T1000 (cell line): ENCODE results near the gene CFAP157.

ENCODE experiments used
- DNase-seq: peaks from one replicate; lab custom pipeline; 2025; ENCODE audit warnings: mixed read lengths; lab: John Stamatoyannopoulos, UW

The CFAP157 gene

DNA sequence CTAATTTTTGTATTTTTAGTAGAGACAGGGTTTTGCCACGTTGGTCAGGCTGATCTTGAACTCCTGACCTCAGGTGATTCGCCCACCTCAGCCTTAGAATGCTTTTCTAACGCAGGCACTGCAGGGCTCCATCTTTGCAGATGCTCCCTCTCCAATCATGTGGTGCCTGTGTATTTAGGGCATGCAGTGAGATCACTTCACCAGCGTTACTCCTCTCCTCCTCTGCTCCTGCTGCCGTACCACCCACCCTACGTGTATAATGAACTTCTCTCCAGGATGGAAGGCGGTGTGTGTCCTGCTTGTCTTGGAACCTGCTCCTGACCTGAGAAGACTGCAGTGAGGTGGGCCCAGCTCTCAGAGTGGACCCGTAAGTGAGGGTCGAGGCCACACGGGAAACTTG, 13.6 kb upstream of the CFAP157 start:
- no peak for DNase-seq

DNA sequence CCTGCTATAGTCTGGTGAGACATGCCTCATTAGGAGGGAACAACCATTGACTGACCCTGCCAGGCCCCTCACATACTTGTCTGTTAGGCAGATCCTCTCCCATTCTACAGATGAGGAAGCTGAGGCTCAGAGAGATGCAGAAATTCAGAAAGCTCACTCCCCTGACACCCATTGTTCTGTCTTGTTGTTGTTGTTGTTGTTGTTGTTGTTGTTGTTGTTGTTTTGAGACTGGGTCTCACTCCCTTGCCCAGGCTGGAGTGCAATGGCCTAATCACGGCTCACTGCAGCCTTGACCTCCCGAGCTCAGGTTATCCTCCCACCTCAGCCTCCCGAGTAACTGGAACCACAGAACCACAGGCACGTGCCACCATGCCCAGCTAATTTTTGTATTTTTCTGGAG, 13.1 kb upstream of the CFAP157 start:
- no peak for DNase-seq

DNA sequence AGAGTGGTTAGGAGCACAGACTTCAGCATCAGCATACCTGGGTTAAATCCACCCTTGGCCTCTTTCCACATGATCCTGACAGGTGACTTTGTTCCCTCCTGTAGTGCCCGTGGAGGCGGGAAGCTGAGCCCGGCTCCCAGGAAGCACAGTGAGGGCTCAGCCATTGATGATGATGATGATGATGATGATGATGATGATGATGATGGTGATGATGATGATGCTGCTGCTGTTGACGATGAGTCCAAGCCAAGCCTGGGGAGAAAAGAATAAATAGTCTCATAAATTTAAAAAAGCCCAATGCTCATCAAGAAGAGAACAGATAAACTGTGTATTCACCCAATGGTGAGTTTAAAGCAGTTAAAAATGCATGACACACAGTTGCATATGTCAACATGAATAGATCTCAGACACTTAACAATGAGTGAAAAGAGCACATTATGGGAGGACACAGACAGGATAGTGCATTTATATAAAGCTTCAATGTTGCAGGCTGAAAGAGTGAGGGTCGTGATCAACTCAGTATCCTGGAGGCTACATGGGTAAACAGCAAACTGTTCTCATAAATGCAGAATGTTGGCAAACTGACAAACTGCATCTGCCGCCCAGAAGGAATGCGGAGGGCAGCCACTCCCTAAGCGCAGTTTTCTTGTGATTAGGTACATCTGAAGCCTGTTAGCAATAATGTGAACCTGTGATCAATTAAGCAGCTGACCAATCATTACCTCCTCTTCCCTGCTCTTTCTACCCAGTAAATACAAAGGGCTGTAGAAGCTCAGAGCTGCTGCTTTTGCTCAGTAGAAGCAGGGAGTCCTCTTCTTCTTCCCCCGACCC, 11.7 kb upstream of the CFAP157 start:
- DNase-seq, result no peak

DNA sequence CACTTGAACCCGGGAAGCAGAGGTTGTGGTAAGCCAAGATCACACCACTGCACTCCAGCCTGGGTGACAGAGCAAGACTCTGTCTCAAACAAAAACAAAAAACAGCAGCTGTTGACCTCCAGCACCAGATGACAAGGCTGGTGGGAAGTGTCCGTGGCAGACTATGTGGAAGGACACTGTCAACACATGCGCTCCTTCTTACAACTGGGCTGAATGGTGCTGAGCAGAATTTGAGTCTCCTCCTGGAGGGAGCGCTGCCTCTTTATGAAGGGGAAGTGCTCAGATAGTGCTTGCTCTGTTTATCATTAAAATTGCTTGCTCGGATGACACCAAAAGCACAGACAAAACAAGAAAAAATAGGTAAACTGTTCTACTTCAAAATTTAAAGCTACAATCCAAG, 9.2 kb upstream of the CFAP157 start:
- DNase-seq, result no peak

DNA sequence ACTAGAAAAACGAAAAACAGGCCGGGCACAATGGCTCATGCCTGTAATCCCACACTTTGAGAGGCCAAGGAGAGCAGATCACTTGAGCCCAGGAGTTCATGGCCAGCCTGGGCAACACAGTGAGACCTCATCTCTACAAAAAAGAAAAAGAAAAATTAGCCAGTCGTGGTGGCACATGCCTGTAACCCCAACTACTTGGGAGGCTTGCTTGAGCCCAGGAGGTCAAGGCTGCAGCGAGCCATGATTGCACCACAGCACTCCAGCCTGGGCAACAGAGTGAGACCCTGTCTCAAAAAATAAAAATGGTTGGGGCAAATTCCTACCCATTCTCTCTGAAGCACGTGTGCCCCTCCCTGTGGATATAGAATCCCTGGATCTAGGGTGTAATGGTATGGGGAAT, 8.4 kb upstream of the CFAP157 start:
- DNase-seq, result no peak

DNA sequence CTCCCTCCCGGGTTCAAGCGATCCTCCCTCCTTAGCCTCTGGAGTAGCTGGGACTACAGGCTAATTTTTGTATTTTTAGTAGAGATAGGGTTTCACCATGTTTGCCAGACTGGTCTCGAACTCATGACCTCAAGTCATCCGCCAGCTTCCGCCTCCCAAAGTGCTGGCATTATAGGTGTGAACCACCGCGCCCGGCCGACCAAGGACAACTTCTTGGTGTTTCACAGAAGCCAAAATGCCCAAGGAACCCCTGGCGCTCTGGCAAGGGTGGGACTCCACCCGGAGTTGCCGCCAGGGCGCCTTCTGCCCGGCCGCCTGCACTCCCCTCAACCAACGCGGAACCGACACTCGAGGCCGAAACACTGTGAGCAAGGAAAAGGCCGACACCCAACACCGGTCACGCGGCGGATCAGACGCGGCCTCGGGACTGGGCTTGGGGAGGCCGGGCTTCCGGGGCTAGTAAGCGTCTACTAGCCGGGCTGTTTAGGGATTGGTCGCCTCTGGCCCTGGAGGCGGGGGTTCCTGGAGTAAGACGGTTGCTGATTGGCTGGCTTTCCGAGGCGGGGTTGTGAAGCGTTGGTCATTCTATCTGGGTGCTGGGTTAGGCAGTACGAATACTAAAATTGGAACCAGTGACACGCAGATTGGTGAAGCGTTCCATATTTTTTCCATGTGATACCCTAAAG, 7.7 kb upstream of the CFAP157 start:
- no peak for DNase-seq

DNA sequence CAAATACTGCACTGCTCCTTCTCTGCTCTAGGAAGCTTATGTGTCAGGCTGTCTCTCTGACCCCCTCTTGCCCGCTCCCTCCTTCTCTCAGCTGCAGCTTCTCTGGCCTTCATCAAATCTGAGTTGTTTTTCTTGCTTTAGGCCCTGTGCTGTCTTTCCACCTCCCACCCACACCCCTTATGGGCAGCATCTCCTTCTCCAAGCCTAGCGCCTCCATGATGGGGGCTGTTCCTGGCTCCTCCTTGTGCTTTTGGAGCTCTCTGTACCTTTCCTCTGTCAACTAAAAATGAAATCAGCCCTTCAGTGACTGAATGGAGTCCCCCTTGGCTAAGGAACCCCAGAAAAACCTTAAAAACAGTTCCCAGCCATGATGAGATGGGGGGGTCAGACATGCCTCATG, 6.6 kb upstream of the CFAP157 start:
- no peak for DNase-seq

DNA sequence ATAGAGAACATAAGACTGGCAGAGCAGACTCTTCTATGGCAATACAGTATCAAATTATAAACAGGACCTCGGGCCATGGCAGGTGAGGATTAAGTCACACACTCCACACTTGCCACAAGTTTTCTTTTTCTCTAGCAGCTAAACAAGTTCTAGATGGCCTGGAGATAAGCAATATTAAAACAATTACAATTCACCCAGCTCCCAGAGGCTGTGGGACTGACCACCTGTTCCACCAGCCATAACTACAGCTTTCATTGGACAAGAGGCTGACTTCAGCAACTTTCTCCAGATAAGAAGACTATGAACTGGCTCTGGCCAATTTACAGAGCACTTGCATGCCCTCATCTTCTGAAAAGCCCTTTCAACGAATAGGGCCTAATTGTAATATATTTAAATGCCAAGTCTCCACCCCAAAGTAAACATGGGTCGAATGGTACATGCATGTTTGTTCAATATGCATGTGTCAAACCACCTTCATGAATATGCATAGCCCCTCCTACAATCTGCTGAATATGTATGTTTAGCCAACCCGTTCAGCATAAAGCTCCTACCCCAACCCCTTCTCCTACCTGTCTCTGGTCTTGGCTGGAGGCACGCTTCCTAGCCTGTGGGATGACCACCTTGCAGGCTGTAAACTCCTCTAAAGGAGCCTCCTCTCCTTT, 6.1 kb upstream of the CFAP157 start:
- DNase-seq, result no peak

DNA sequence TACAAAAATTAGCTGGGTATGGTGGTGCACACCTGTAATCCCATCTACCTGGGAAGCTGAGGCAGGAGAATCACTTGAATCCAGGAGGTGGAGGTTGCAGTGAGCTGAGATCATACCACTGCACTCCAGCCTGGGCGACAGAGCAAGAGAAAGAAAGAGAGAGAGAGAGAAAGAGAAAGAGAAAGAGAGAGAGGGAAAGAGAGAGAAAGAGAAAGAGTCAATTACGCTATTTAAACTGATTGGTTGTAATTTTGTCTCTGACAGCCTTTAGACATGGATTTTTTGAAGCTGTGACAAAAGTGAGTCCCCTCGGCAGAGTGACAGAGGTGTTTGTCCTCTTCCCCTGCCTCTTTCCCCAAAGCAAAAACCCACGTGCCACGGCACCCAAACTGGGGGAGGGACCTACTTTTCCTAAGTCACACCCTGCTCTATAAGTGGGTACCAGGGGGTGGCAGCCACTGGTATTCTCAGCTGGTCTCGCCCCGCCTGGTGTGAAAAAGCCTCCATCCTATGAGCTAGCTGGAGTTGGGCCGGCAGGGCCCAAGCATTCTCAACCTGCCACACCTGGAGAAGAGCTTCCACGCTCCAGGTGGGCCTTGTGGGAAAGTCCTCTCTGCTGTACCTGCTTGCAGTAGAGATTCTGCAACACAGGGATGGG, 3.4 kb upstream of the CFAP157 start:
- no peak for DNase-seq

DNA sequence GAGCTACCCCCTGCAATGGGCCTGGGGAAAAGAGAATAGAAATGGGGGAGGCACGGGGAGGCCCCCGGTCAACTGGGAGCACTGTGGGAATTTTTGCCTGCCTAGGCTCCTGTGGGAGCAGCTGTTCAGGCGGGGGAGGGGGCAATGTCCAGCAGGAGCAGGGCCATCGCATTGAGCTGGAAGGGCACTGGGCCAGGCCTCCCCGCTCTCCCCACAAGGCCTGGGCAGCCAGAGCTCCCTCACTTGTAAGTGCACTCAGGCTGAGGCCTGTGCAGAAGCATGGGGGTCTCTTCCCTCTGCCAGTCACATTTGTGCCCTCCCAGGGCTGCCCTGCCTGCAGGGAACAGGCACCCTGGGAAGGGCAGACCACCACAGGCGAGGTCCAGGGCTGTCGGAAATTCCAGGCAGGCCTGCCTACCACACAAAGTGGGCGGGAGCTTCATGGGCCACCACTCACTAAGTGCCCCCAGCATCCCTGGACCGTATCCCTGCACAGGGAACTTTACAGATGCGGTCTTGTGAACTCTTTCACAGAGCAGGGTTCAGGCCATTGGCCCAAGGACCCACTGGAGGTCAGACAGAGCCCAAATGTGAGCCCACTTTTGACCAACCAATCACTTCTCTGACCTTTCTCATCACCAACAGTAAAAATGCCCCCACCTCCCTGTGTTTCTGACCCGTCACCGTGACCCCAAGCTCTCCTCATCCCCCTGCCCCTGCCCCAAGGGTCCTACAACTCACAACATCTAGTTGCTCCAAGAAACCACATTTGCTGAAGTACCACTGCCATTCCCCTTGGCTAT, 1.0 kb upstream of the CFAP157 start:
- DNase-seq, result no peak

DNA sequence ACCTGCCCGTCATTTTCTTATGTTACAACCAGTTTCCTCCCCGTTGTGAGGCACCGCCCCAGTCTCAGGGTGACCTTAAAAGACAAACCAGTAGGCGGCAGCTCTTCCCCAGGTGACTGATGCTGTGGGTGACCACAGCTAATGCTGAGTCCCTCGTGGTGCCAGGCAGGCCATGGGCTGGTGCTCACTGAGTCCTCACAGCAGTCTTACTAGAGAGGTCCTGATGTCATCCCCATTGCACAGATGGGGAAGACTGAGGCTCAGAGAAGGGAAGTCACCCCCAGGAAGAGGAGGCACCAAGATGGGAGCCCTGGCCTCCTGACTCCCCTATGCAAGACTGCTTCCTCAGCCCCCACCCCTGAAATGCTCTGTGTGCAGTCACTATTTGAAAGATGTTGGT, 978 bp downstream of the CFAP157 start:
- no peak for DNase-seq

DNA sequence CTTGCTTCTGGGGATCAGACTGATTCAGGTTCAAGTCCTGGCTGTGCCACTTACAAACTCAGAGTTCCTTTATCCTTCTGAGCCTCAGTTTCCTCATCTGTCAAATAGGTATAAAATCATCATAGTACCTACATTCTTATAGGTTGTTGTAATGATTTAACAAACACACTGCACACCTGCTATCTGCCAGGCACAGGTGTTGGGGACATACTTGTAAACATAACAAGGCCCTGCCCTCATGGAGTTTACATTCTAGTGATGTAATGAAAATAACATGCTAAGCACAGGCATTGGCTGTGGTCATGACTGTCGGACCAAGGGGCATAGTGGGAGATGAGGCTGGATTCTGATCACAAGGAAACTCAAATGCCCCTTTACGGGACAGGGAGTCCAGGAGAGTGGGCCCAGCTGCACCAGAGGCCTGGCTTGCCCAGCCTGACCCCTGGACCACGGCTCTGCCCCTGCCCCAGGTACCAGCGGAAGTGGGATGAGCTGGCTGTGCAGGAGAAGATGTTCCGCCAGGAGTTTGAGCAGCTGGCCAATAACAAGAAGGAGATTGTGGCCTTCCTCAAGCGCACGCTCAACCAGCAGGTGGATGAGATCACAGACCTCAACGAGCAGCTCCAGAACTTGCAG, 2.3 kb downstream of the CFAP157 start:
- DNase-seq, result no peak

DNA sequence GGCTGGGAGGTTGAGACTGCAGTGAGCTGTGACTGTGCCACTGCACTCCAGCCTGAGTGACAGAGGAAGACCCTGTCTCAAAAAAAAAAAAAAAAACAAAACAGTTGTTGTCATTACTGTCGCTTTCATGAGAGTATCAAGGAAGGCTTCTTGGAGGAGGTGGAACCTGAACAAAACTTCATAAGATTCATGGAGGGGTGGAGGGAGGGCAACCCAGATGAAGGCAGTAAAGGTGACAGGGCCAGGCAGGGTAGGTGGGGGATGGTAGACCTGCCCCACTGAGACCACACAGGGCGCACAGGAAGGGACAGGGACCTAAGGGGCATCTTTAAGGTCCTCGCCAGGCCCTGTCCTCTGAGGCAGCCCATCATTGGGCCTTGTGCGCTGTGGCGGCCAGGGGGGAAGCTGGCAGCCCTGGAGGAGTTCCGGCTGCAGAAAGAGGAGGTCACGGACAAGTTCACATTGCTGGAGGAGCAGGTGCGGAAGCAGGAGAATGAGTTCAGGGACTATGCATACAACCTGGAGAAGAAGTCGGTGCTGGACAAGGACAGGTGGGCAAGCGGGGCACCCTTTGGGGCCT, 3.5 kb downstream of the CFAP157 start:
- DNase-seq, result no peak

DNA sequence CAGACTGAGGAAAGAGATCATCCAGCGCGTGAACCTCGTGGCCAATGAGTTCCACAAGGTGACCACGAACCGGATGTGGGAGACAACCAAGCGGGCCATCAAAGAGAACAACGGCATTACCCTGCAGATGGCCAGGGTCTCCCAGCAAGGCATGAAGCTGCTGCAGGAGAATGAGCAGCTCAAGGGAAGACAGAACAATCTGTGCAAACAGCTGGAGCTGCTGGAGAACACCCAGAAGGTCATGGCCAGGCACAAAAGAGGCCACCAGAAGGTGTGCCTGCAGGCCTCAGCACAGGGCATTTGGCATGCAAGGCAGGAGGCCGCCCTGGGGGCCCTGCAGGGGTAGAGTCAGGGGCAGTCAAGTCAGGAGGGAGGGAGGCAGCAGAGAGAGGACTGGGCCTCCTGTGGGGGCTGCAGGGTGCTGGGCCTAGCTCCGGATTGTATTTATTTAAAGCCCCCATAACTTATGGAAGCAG, 4.5 kb downstream of the CFAP157 start:
- no peak for DNase-seq

DNA sequence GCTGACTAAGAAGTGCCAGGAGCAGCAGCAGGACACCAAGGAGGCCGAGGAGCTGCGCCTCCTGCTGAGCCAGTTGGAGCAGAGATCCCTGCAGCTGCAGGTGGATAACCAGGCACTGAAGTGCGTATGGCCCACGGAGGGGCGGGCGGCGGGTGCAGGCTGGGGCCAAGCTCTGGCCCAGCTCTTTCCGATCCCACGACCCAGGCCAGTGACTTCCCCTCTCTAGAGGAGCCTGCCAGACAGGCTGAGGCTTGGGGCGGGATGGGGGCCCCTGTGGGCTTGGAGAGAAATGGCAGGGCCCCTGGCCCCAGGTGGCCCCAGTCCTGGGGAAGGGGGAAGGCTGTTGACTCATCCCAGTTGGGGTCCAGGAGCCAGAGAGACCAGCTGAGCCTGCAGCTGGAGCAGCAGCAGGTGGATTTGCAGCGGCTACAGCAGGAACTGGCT, 5.1 kb downstream of the CFAP157 start:
- no peak for DNase-seq

DNA sequence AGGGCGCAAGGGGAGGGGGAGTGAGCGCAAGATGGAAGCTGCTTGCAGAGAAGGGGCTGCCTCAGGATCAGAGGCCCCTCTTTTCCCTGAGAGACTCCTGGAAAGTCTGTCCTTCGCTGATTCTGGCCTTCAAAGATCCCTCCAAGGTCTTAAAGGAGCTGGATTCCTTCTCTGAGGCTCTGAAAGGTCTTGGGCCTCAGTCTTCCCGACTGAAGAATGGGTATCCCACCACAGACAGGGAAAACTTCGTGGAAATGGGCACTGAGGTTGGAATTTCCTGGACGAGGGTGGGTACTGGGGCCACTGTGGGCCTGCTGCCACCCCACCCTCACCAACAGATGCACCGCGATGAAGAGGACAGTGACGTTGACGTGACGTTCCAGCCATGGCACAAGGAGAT, 5.6 kb downstream of the CFAP157 start:
- DNase-seq, result no peak

DNA sequence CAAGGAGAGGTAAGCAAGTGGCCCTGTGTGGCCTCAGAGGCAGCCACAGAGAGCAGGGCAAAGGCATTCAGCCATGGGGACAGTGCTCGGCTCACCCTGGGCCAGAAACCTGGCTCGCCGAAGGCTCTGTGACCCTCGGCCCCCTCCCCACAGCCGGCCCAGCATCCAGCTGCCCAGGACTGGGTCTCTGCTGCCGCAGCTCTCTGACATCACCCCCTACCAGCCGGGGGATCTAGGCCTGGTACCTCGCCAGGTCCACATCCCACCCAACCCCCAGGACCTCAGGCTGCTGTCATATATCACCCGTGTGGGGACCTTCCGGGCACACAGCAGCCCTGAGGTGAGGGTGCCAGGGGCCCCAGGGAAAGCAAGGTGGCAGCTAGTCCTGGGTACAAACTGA, 6.1 kb downstream of the CFAP157 start:
- DNase-seq, result no peak

DNA sequence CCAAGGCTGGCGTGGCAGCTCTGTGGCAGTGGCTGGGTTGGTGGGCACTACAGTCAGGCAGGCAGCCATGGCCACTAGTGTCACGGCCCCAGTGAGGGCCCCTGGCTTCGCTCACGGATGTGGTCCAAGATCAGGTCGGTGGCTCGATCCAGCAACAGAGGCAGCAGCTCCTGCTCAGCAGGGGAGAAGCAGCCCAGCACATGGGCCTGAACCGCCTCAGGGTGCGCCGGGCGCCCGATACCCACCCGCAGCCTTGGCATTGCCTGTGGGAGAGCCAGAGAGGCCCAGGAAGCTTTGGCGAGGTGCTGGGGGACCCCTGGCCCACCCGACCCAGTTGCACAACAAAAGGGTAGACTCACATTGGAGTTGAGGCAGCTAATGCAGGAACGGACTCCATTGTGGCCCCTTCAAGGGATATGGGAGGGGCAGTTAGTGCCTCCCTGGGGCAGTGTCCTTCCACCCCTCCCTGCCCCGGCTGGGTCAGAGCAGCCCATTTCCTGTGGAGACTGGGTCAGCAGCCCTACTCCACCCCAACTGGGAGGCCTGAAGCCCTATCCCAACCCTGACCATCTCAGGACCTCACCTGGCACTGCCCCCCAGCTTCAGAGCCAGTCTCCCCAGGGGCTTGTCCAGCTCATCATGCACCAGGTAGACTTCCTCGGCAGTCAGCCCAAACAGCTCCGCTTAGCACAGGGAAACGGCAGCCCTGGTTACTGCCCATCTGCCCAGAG, 7.4 kb downstream of the CFAP157 start:
- DNase-seq, result no peak

DNA sequence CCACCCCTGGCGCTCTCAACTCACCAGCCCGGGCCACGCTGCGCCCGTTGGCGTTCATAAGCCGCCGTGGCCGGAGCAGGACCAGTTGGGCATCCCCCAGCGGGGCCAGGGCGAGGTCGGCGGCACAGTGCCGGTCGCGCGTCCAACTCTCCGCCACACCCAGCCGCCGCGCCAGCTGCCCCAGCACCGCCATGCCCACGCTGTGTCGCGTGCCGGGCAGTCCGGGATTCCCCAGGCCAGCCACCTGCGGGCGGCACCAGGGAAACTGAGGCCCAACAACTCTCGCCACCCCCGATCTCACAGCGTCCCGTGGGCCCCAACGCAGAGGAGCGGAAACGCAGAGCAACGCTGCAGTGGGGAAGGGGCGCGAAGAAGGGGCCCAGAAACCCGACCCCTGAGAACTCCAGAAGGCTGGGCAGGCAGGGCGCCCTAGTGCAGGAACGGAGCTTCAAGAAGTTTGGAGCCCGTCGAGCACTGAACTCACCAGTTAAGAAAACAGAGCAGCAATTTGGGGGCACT, 8.2 kb downstream of the CFAP157 start:
- DNase-seq, result no peak
